ENCODE measurements around the gene FNDC3B. TPM values are rescaled to one million over a fixed set of nuclear protein-coding genes. Genes with fewer than 3 reads are reported as not detected.

Gene FNDC3B
- total and polyA plus RNA-seq, 9 of the 15 experiments (the other 6 are each of a cell fraction or from before 2014, with no cell fraction given), result 7.0 to 35.8 (median 16.2) TPM

DNA sequence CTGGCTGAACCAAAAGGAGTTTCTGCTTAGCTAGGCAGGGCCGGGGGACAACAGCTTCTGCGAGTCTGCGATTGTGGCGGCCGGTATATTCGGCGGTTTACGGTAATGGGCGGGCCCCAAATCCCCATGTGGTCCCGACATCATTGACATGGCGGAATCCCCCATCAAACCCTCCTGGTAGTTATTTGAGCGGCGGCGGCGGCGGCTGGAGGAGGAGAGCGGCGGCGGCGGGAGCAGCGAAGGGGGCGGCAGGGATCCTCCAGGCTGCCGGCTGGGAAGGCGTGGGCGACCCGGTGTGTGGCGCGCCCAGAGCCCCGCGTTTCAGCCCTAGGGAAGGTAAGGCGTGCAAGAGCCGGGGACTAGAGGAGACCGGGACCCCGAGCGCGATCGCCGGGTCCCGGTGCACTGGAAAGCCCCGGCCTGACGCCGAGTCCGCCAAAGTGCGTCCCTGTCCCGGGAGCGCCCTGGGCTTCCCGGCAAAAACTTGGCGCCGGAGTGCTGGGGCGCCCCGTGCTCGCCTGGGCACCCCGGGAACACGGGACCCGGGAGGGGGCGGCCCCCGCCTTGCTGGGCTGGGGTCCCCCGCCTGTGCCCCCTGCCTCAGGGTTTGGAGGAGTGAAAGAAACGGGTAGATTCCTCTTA is at the start of gene FNDC3B (continued):
- TF ChIP-seq, protein P1, sequence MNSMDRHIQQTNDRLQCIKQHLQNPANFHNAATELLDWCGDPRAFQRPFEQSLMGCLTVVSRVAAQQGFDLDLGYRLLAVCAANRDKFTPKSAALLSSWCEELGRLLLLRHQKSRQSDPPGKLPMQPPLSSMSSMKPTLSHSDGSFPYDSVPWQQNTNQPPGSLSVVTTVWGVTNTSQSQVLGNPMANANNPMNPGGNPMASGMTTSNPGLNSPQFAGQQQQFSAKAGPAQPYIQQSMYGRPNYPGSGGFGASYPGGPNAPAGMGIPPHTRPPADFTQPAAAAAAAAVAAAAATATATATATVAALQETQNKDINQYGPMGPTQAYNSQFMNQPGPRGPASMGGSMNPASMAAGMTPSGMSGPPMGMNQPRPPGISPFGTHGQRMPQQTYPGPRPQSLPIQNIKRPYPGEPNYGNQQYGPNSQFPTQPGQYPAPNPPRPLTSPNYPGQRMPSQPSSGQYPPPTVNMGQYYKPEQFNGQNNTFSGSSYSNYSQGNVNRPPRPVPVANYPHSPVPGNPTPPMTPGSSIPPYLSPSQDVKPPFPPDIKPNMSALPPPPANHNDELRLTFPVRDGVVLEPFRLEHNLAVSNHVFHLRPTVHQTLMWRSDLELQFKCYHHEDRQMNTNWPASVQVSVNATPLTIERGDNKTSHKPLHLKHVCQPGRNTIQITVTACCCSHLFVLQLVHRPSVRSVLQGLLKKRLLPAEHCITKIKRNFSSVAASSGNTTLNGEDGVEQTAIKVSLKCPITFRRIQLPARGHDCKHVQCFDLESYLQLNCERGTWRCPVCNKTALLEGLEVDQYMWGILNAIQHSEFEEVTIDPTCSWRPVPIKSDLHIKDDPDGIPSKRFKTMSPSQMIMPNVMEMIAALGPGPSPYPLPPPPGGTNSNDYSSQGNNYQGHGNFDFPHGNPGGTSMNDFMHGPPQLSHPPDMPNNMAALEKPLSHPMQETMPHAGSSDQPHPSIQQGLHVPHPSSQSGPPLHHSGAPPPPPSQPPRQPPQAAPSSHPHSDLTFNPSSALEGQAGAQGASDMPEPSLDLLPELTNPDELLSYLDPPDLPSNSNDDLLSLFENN (IDR thresholded peaks at IDR 0.05; ENCODE audit: low read depth in 2 of 2, low read length in 2 of 2), result no peak; a peak in 1 of 4 replicates
- TF ChIP-seq PHF8 (IDR thresholded peaks at IDR 0.05; ENCODE audit: borderline replicate concordance, low read length) (peak; percentile 74; the same call in 1 of the 2 replicates), ZNF507 (tag; conservative IDR thresholded peaks at IDR 0.05) (no peak), HDAC1 (IDR thresholded peaks at IDR 0.05) (peak in 1 of 2 experiments; percentile 84; a peak in 2 of 4 replicates), LCOR (CRISPR knock-in tag; IDR thresholded peaks at IDR 0.05) (peak; percentile 81; the same call in 1 of the 2 replicates), SRSF3 (IDR thresholded peaks at IDR 0.05; ENCODE audit: insufficient read depth, low read length) (0 out of 2 replicates have a peak, but pooled peaks have one; percentile 93), GTF2E2 (tag; IDR thresholded peaks at IDR 0.05) (peak; percentile 86), TEAD1 (CRISPR knock-in tag; IDR thresholded peaks at IDR 0.05) (peak; percentile 38 to 45; a peak in 1 of 4 replicates), CTBP1 (IDR thresholded peaks at IDR 0.05; ENCODE audit: borderline replicate concordance) (peak; percentile 67; the same call in 1 of the 2 replicates), CHD1 (IDR thresholded peaks at IDR 0.05; ENCODE audit: low read length) (peak; percentile 87), C11orf30 (IDR thresholded peaks at IDR 0.05; ENCODE audit: low read depth) (no peak), CBFA2T2 (conservative IDR thresholded peaks at IDR 0.05) (0 out of 2 replicates have a peak, but pooled peaks have one; percentile 8)
- TF ChIP-seq, protein P2, sequence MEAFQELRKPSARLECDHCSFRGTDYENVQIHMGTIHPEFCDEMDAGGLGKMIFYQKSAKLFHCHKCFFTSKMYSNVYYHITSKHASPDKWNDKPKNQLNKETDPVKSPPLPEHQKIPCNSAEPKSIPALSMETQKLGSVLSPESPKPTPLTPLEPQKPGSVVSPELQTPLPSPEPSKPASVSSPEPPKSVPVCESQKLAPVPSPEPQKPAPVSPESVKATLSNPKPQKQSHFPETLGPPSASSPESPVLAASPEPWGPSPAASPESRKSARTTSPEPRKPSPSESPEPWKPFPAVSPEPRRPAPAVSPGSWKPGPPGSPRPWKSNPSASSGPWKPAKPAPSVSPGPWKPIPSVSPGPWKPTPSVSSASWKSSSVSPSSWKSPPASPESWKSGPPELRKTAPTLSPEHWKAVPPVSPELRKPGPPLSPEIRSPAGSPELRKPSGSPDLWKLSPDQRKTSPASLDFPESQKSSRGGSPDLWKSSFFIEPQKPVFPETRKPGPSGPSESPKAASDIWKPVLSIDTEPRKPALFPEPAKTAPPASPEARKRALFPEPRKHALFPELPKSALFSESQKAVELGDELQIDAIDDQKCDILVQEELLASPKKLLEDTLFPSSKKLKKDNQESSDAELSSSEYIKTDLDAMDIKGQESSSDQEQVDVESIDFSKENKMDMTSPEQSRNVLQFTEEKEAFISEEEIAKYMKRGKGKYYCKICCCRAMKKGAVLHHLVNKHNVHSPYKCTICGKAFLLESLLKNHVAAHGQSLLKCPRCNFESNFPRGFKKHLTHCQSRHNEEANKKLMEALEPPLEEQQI (IDR thresholded peaks at IDR 0.05), result peak; percentile 32; the same call in 1 of the 2 replicates
- TF ChIP-seq, protein P3, sequence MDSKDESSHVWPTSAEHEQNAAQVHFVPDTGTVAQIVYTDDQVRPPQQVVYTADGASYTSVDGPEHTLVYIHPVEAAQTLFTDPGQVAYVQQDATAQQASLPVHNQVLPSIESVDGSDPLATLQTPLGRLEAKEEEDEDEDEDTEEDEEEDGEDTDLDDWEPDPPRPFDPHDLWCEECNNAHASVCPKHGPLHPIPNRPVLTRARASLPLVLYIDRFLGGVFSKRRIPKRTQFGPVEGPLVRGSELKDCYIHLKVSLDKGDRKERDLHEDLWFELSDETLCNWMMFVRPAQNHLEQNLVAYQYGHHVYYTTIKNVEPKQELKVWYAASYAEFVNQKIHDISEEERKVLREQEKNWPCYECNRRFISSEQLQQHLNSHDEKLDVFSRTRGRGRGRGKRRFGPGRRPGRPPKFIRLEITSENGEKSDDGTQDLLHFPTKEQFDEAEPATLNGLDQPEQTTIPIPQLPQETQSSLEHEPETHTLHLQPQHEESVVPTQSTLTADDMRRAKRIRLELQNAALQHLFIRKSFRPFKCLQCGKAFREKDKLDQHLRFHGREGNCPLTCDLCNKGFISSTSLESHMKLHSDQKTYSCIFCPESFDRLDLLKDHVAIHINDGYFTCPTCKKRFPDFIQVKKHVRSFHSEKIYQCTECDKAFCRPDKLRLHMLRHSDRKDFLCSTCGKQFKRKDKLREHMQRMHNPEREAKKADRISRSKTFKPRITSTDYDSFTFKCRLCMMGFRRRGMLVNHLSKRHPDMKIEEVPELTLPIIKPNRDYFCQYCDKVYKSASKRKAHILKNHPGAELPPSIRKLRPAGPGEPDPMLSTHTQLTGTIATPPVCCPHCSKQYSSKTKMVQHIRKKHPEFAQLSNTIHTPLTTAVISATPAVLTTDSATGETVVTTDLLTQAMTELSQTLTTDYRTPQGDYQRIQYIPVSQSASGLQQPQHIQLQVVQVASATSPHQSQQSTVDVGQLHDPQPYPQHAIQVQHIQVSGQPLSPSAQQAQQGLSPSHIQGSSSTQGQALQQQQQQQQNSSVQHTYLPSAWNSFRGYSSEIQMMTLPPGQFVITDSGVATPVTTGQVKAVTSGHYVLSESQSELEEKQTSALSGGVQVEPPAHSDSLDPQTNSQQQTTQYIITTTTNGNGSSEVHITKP (IDR thresholded peaks at IDR 0.05; ENCODE audit: partially characterized antibody), result peak; percentile 73
